HepG2 (cell line): ENCODE data around the gene GDPD1. TPM values are rescaled to one million over a fixed set of nuclear protein-coding genes. Genes with fewer than 3 reads are reported as not detected.

Source experiments
- CAMTA2 ChIP-seq: sonication (generic); formaldehyde crosslinking; IDR thresholded peaks from 2 replicates; pipeline ENCODE4 v1.4.0; 2020; ENCODE audit warnings: mild to moderate bottlenecking, missing genetic modification reagents, borderline replicate concordance
- CCDC6 ChIP-seq: sonication (generic); formaldehyde crosslinking; IDR thresholded peaks from 2 replicates; pipeline ENCODE4 v1.8.1; 2022; ENCODE audit warnings: mild to moderate bottlenecking, missing genetic modification reagents, moderate library complexity
- HOXD1 ChIP-seq: sonication (generic); formaldehyde crosslinking; IDR thresholded peaks from 2 replicates; pipeline ENCODE4 v1.5.0; 2020; ENCODE audit warnings: missing genetic modification reagents
- IRX3 ChIP-seq: sonication (generic); formaldehyde crosslinking; IDR thresholded peaks from 2 replicates; pipeline ENCODE4 v1.8.1; 2023; ENCODE audit warnings: mild to moderate bottlenecking, low read depth, missing genetic modification reagents, borderline replicate concordance
- MAFK ChIP-seq, 2 experiments: IDR thresholded peaks in 1 of 2; conservative IDR thresholded peaks in 1 of 2; 2 replicates each; pipeline ENCODE4 v1.6.1; 2011; ENCODE audit warnings: improper control_type of control experiment in 2 of 2, low read length in 2 of 2
- MED8 ChIP-seq: sonication (generic); formaldehyde crosslinking; IDR thresholded peaks from 2 replicates; pipeline ENCODE4 v1.8.1; 2023; ENCODE audit warnings: mild to moderate bottlenecking, missing genetic modification reagents; ENCODE audit not compliant: insufficient replicate concordance
- MLLT10 ChIP-seq: sonication (generic); formaldehyde crosslinking; IDR thresholded peaks from 2 replicates; pipeline ENCODE4 v1.4.0; 2020; ENCODE audit warnings: missing genetic modification reagents
- MTF1 ChIP-seq: sonication (generic); formaldehyde crosslinking; IDR thresholded peaks from 2 replicates; pipeline ENCODE4 v1.5.0; 2020; ENCODE audit warnings: missing genetic modification reagents
- MTF2 ChIP-seq: sonication (generic); formaldehyde crosslinking; IDR thresholded peaks from 2 replicates; pipeline ENCODE4 v1.5.0; 2020; ENCODE audit warnings: missing genetic modification reagents, borderline replicate concordance
- NFKBIZ ChIP-seq: IDR thresholded peaks from 2 replicates; pipeline ENCODE4 v1.6.1; 2018; ENCODE audit warnings: missing genetic modification reagents, missing compliant biosample characterization
- PLRG1 ChIP-seq: fragments of 450-650 bp; conservative IDR thresholded peaks from 2 replicates; pipeline ENCODE4 v1.6.1; 2016
- POLR2A ChIP-seq, 2 experiments: IDR thresholded peaks; 2 replicates each; pipeline ENCODE4 v1.6.1; 2011; ENCODE audit warnings: low read depth in 2 of 2, low read length in 2 of 2, mild to moderate bottlenecking in 1 of 2, moderate library complexity in 1 of 2; ENCODE audit not compliant: insufficient read depth in 1 of 2
- SAFB2 ChIP-seq: sonication (generic); formaldehyde crosslinking; IDR thresholded peaks from 2 replicates; pipeline ENCODE4 v1.5.1; 2020; ENCODE audit warnings: missing genetic modification reagents, low read depth, mild to moderate bottlenecking, borderline replicate concordance
- XRCC5 ChIP-seq: fragments of 200-400 bp; formaldehyde crosslinking; optimal IDR thresholded peaks from 2 replicates; pipeline ENCODE3; 2017; ENCODE audit warnings: mild to moderate bottlenecking, low read length
- ZBTB38 ChIP-seq: sonication (generic); formaldehyde crosslinking; IDR thresholded peaks from 2 replicates; pipeline ENCODE4 v1.5.1; 2020; ENCODE audit warnings: mild to moderate bottlenecking, missing genetic modification reagents
- ZFP41 ChIP-seq: sonication (generic); formaldehyde crosslinking; IDR thresholded peaks from 2 replicates; pipeline ENCODE4 v1.4.0; 2020; ENCODE audit warnings: mild to moderate bottlenecking, missing genetic modification reagents, borderline replicate concordance
- ZNF124 ChIP-seq: sonication (generic); formaldehyde crosslinking; IDR thresholded peaks from 2 replicates; pipeline ENCODE4 v1.4.0; 2020; ENCODE audit warnings: missing genetic modification reagents
- ZNF317 ChIP-seq: sonication (generic); formaldehyde crosslinking; IDR thresholded peaks from 2 replicates; pipeline ENCODE4 v1.5.0; 2020; ENCODE audit warnings: mild to moderate bottlenecking, missing genetic modification reagents
- ZNF318 ChIP-seq: sonication (generic); formaldehyde crosslinking; IDR thresholded peaks from 2 replicates; pipeline ENCODE4 v1.4.0; 2020; ENCODE audit warnings: mild to moderate bottlenecking, missing genetic modification reagents
- ZNF350 ChIP-seq: sonication (generic); formaldehyde crosslinking; IDR thresholded peaks from 2 replicates; pipeline ENCODE4 v1.4.0; 2020; ENCODE audit warnings: mild to moderate bottlenecking, low read depth, missing genetic modification reagents, borderline replicate concordance
- ZNF616 ChIP-seq: sonication (generic); formaldehyde crosslinking; IDR thresholded peaks from 2 replicates; pipeline ENCODE4 v1.5.0; 2020; ENCODE audit warnings: low read depth, mild to moderate bottlenecking, missing genetic modification reagents
- ZUFSP ChIP-seq: sonication (generic); formaldehyde crosslinking; IDR thresholded peaks from 2 replicates; pipeline ENCODE4 v1.9.0; 2021; ENCODE audit warnings: missing genetic modification reagents, mild to moderate bottlenecking, borderline replicate concordance
- polyA plus RNA-seq, 8 experiments: library from polyadenylated mRNA; depleted of rRNA in 3 of 8; stranded (reverse) in 7 of 8; unstranded in 1 of 8; fragments of >200 nt; fragmentation: Illumina TruSeq in 4 of 8; extraction: Trizol in 4 of 8; gene quantifications; 2 replicates each; pipeline versions ENCODE4 v1.2.1 to v1.2.3, GENCODE V29; 2011 to 2016; ENCODE audit warnings: low read depth in 4 of 8, missing spikeins in 1 of 8, mixed read lengths in 1 of 8; ENCODE audit not compliant: insufficient read depth in 1 of 8
- total RNA-seq, 5 experiments: library from RNA; depleted of rRNA; stranded (reverse); fragments of >200 nt; fragmentation: Illumina TruSeq; extraction: Trizol; gene quantifications; 2 replicates each; pipeline ENCODE4 v1.2.3, GENCODE V29; 2016; ENCODE audit warnings: low read depth in 1 of 5

Gene GDPD1
- total and polyA plus RNA-seq, 2 of the 13 experiments (the other 11 are each of a cell fraction or from before 2014, with no cell fraction given) = 6.0 to 7.7 TPM

DNA sequence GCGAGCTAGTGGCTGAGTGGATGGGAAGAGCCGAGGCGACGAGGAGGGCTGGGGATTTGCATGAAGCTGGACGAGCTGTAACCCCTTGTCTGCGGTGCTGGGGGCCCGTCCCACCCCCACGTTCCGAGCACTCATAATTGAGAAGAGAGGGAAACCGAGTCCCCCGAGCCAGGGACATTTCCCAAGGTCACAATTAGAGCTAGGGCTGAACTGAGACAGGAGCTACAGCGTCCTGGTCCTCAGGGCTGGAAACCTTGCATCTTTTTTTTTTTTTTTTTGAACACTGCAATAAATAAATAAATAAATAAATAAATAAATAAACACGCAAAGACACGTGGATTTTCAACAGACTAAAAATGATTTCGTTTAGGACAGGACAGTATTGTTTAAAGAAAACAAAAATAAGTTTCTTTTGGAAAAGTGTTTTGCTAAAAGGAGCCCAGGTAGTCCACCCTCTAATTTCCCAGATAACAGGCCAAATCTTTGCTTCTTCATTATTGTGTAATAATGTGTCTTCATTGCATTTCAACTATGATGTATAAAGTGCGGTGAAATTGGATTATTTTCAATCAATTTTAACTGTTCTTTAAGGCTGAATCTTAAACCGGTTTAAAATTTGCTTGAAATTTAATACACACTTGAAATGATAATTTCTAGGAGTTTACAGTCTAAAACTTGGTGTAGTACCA, 992 bp downstream of the GDPD1 start (continued):
- TF ChIP-seq MLLT10 (CRISPR knock-in tag) = no peak
- no peak for TF ChIP-seq ZNF318 (CRISPR knock-in tag)
- TF ChIP-seq MED8 = no peak
- TF ChIP-seq CAMTA2 (CRISPR knock-in tag) = no peak
- no peak for TF ChIP-seq MAFK (conservative IDR thresholded peaks at IDR 0.05 in 1 of 2, IDR thresholded peaks at IDR 0.05 in 1 of 2; ENCODE audit: low read length in 2 of 2)
- peak; percentile 40; the same call in 1 of the 2 replicates for TF ChIP-seq MTF2 (CRISPR knock-in tag)
- TF ChIP-seq ZNF616 (CRISPR knock-in tag) = 0 out of 2 replicates have a peak, but pooled peaks have one; percentile 16
- TF ChIP-seq IRX3 (CRISPR knock-in tag) = no peak
- no peak for TF ChIP-seq ZNF350 (CRISPR knock-in tag)
- no peak for TF ChIP-seq ZBTB38 (CRISPR knock-in tag)
- TF ChIP-seq ZUFSP (CRISPR knock-in tag) = no peak
- TF ChIP-seq ZNF317 (CRISPR knock-in tag) = no peak; the same call in 1 of the 2 replicates
- TF ChIP-seq CCDC6 (CRISPR knock-in tag) = no peak; the same call in 1 of the 2 replicates
- TF ChIP-seq SAFB2 (CRISPR knock-in tag) = no peak
- no peak for TF ChIP-seq ZFP41 (CRISPR knock-in tag)
- no peak for TF ChIP-seq POLR2A (IDR thresholded peaks at IDR 0.05; ENCODE audit: insufficient read depth in 1 of 2, low read depth in 2 of 2, low read length in 2 of 2)
- TF ChIP-seq XRCC5 = no peak
- TF ChIP-seq HOXD1 (CRISPR knock-in tag) = no peak
- TF ChIP-seq ZNF124 (CRISPR knock-in tag) = no peak
- no peak for TF ChIP-seq PLRG1
- TF ChIP-seq NFKBIZ (CRISPR knock-in tag) = no peak
- no peak for TF ChIP-seq MTF1 (CRISPR knock-in tag)
